K562 (cell line): ENCODE results near the gene HNRNPLL. TPM values are rescaled to one million over a fixed set of nuclear protein-coding genes. Genes with fewer than 3 reads are reported as not detected.

Experiments used
- CHD4 ChIP-seq: fragments of 200-600 bp; sonication (generic); IDR thresholded peaks from 3 replicates; pipeline ENCODE4 v1.6.1; 2012; ENCODE audit warnings: low read depth, mild to moderate bottlenecking, mixed read lengths, low read length, inconsistent platforms; ENCODE audit not compliant: insufficient read depth, insufficient replicate concordance, poor library complexity, severe bottlenecking
- DACH1 ChIP-seq: fragments of 450-650 bp; IDR thresholded peaks from 2 replicates; pipeline ENCODE4 v1.6.1; 2018; ENCODE audit not compliant: partially characterized antibody
- EZH2 ChIP-seq: IDR thresholded peaks from 2 replicates; pipeline ENCODE4 v1.6.1; 2012; ENCODE audit warnings: low read depth, mild to moderate bottlenecking, inconsistent platforms, low read length, borderline replicate concordance
- FOSL1 ChIP-seq: fragments of 200-800 bp; sonication (Bioruptor generic); conservative IDR thresholded peaks from 2 replicates; pipeline ENCODE4 v1.6.1; 2016; ENCODE audit warnings: missing genetic modification characterization, missing compliant biosample characterization
- FOXJ2 ChIP-seq: fragments of 200-800 bp; sonication (Bioruptor generic); IDR thresholded peaks from 2 replicates; pipeline ENCODE4 v1.6.1; 2016; ENCODE audit warnings: missing genetic modification characterization, missing compliant biosample characterization
- FOXM1 ChIP-seq, 2 experiments: fragments of 450-650 bp in 1 of 2; sonication (generic) in 1 of 2; formaldehyde crosslinking in 1 of 2; IDR thresholded peaks; 2 replicates each; pipeline versions ENCODE4 v1.6.1 to v1.9.0; 2017 to 2022; ENCODE audit warnings: low read depth in 2 of 2, mild to moderate bottlenecking in 2 of 2, missing genetic modification reagents in 1 of 2, moderate library complexity in 1 of 2
- GATA2 ChIP-seq: sonication (generic); formaldehyde crosslinking; IDR thresholded peaks from 2 replicates; pipeline ENCODE4 v1.4.0; 2020; ENCODE audit warnings: mild to moderate bottlenecking, missing genetic modification reagents
- HDAC1 ChIP-seq, 2 experiments: fragments of 450-650 bp; IDR thresholded peaks; 2 replicates each; pipeline ENCODE4 v1.6.1; 2016 to 2017; ENCODE audit warnings: inconsistent platforms in 1 of 2, mild to moderate bottlenecking in 1 of 2, moderate library complexity in 1 of 2
- KDM4B ChIP-seq, 2 experiments: fragments of 450-650 bp in 1 of 2; sonication (generic) in 1 of 2; IDR thresholded peaks; 2 replicates each; pipeline ENCODE4 v1.6.1; 2016 to 2017; ENCODE audit warnings: borderline replicate concordance in 2 of 2, antibody characterized with exemption in 1 of 2, low read depth in 1 of 2, mild to moderate bottlenecking in 1 of 2
- LEF1 ChIP-seq: fragments of 450-650 bp; IDR thresholded peaks from 2 replicates; pipeline ENCODE4 v1.6.1; 2016; ENCODE audit warnings: mild to moderate bottlenecking
- MAFF ChIP-seq: IDR thresholded peaks from 2 replicates; pipeline ENCODE4 v1.6.1; 2012; ENCODE audit warnings: low read length, improper control_type of control experiment
- MIER1 ChIP-seq: fragments of 450-650 bp; IDR thresholded peaks from 2 replicates; pipeline ENCODE4 v1.6.1; 2016; ENCODE audit warnings: antibody characterized with exemption, mild to moderate bottlenecking, low read depth
- POLR3A ChIP-seq: IDR thresholded peaks from 2 replicates; pipeline ENCODE4 v1.6.1; 2011; ENCODE audit warnings: borderline replicate concordance, mild to moderate bottlenecking, moderate library complexity; ENCODE audit not compliant: insufficient read length, insufficient read depth; ENCODE audit errors: extremely low read depth
- RBM17 ChIP-seq: fragments of 200-400 bp; formaldehyde crosslinking; IDR thresholded peaks from 2 replicates; pipeline ENCODE4 v1.6.1; 2017; ENCODE audit warnings: low read depth, mild to moderate bottlenecking, low read length, borderline replicate concordance
- SIN3A ChIP-seq, 2 experiments: fragments of 150-350 bp in 1 of 2; IDR thresholded peaks; 2 replicates each; pipeline ENCODE4 v1.6.1; 2011 to 2016; ENCODE audit warnings: borderline replicate concordance in 2 of 2, low read depth in 2 of 2, low read length in 2 of 2, mild to moderate bottlenecking in 2 of 2, moderate library complexity in 2 of 2; ENCODE audit not compliant: control insufficient read depth in 1 of 2
- SMARCB1 ChIP-seq: IDR thresholded peaks from 2 replicates; pipeline ENCODE4 v1.6.1; 2011; ENCODE audit warnings: improper control_type of control experiment, low read depth; ENCODE audit not compliant: insufficient read length
- SMARCE1 ChIP-seq: fragments of 450-650 bp; IDR thresholded peaks from 2 replicates; pipeline ENCODE4 v1.7.1; 2016; ENCODE audit warnings: mild to moderate bottlenecking
- SOX6 ChIP-seq: fragments of 450-650 bp; IDR thresholded peaks from 2 replicates; pipeline ENCODE4 v1.6.1; 2014; ENCODE audit warnings: mild to moderate bottlenecking
- SUPT5H ChIP-seq: fragments of 450-650 bp; IDR thresholded peaks from 2 replicates; pipeline ENCODE4 v1.6.1; 2016
- ZNF143 ChIP-seq: sonication (generic); formaldehyde crosslinking; IDR thresholded peaks from 2 replicates; pipeline ENCODE4 v1.9.0; 2022; ENCODE audit warnings: mild to moderate bottlenecking, missing genetic modification reagents
- ZNF311 ChIP-seq: fragments of 250-450 bp; sonication (Bioruptor Pico); IDR thresholded peaks from 2 replicates; pipeline ENCODE4 v1.4.0; 2020; ENCODE audit warnings: mild to moderate bottlenecking, moderate library complexity
- polyA plus RNA-seq, 8 experiments: library from polyadenylated mRNA; depleted of rRNA in 4 of 8; stranded (reverse) in 5 of 8; unstranded in 3 of 8; fragments of >200 nt; fragmentation: Nextera tagmentation in 2 of 8; fragmentation: Illumina TruSeq in 1 of 8; extraction: Ambion mirVana in 2 of 8; extraction: Trizol in 1 of 8; gene quantifications; 2 replicates each; pipeline versions ENCODE4 v1.2.1 to v1.2.3, GENCODE V29; 2011 to 2014; ENCODE audit warnings: inconsistent platforms in 1 of 8, missing spikeins in 1 of 8
- total RNA-seq, 7 experiments: library from RNA; depleted of rRNA in 6 of 7; stranded (reverse); fragments of >200 nt in 6 of 7; fragmentation: Illumina TruSeq in 2 of 7; extraction: Trizol in 2 of 7; gene quantifications; 2 replicates each; pipeline versions ENCODE4 v1.2.1 to v1.2.3, GENCODE V29; 2011 to 2021; ENCODE audit warnings: low replicate concordance in 1 of 7
- TF ChIP-seq, protein P1 (sequence below): fragments of 450-650 bp; IDR thresholded peaks from 2 replicates; pipeline ENCODE4 v1.6.1; 2016; ENCODE audit warnings: antibody characterized with exemption
- TF ChIP-seq, protein P2 (sequence below), 2 experiments: IDR thresholded peaks; 2 replicates each; pipeline ENCODE4 v1.6.1; 2012; ENCODE audit warnings: improper control_type of control experiment in 2 of 2, low read depth in 2 of 2, low read length in 2 of 2, borderline replicate concordance in 1 of 2

Gene HNRNPLL
- total and polyA plus RNA-seq, 9 of the 15 experiments (the other 6 are each of a cell fraction or from before 2014, with no cell fraction given), result 19.8 to 135 (median 57.8) TPM

GRCh38 chr2:38515155-38516074 lies 87.3 kb downstream of the HNRNPLL start (continued):
- TF ChIP-seq POLR3A (no peak), GATA2 (CRISPR knock-in tag) (peak; percentile 74), EZH2 (no peak), KDM4B (IDR thresholded peaks at IDR 0.05; ENCODE audit: borderline replicate concordance in 2 of 2, low read depth in 1 of 2) (peak; percentile 80 to 93; a peak in 1 of 4 replicates), FOXM1 (IDR thresholded peaks at IDR 0.05; ENCODE audit: low read depth) (no peak), FOXM1 (CRISPR knock-in tag; IDR thresholded peaks at IDR 0.05; ENCODE audit: low read depth) (peak; percentile 90; the same call in 1 of the 2 replicates), SMARCE1 (peak; percentile 41; the same call in 1 of the 2 replicates), ZNF143 (no peak), RBM17 (no peak), LEF1 (peak; percentile 53), SOX6 (peak; percentile 63; the same call in 1 of the 2 replicates), SMARCB1 (peak; percentile 73), HDAC1 (IDR thresholded peaks at IDR 0.05) (peak in 1 of 2 experiments; percentile 67; a peak in 2 of 4 replicates), CHD4 (no peak), FOSL1 (peak; percentile 66), SUPT5H (peak; percentile 72), FOXJ2 (tag) (peak; percentile 42; the same call in 1 of the 2 replicates), MAFF (peak; percentile 98), MIER1 (peak; percentile 49), SIN3A (IDR thresholded peaks at IDR 0.05; ENCODE audit: borderline replicate concordance in 2 of 2, control insufficient read depth in 1 of 2, low read depth in 2 of 2, low read length in 2 of 2) (0 out of 4 replicates have a peak, but pooled peaks have one; percentile 27 to 41), DACH1 (no peak), ZNF311 (CRISPR knock-in tag) (no peak)
- TF ChIP-seq, protein P1, sequence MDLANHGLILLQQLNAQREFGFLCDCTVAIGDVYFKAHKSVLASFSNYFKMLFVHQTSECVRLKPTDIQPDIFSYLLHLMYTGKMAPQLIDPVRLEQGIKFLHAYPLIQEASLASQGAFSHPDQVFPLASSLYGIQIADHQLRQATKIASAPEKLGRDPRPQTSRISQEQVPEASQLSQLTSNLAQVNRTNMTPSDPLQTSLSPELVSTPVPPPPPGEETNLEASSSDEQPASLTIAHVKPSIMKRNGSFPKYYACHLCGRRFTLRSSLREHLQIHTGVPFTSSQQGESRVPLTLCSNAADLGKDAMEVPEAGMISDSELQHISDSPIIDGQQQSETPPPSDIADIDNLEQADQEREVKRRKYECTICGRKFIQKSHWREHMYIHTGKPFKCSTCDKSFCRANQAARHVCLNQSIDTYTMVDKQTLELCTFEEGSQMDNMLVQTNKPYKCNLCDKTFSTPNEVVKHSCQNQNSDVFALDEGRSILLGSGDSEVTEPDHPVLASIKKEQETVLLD, result peak; percentile 45; the same call in 1 of the 2 replicates
- TF ChIP-seq, protein P2, sequence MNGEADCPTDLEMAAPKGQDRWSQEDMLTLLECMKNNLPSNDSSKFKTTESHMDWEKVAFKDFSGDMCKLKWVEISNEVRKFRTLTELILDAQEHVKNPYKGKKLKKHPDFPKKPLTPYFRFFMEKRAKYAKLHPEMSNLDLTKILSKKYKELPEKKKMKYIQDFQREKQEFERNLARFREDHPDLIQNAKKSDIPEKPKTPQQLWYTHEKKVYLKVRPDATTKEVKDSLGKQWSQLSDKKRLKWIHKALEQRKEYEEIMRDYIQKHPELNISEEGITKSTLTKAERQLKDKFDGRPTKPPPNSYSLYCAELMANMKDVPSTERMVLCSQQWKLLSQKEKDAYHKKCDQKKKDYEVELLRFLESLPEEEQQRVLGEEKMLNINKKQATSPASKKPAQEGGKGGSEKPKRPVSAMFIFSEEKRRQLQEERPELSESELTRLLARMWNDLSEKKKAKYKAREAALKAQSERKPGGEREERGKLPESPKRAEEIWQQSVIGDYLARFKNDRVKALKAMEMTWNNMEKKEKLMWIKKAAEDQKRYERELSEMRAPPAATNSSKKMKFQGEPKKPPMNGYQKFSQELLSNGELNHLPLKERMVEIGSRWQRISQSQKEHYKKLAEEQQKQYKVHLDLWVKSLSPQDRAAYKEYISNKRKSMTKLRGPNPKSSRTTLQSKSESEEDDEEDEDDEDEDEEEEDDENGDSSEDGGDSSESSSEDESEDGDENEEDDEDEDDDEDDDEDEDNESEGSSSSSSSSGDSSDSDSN (IDR thresholded peaks at IDR 0.05; ENCODE audit: borderline replicate concordance in 1 of 2, low read depth in 2 of 2, low read length in 2 of 2), result peak in 1 of 2 experiments; percentile 77; a peak in 1 of 4 replicates
